ENCODE results near the gene KHDC3L.

DNA sequence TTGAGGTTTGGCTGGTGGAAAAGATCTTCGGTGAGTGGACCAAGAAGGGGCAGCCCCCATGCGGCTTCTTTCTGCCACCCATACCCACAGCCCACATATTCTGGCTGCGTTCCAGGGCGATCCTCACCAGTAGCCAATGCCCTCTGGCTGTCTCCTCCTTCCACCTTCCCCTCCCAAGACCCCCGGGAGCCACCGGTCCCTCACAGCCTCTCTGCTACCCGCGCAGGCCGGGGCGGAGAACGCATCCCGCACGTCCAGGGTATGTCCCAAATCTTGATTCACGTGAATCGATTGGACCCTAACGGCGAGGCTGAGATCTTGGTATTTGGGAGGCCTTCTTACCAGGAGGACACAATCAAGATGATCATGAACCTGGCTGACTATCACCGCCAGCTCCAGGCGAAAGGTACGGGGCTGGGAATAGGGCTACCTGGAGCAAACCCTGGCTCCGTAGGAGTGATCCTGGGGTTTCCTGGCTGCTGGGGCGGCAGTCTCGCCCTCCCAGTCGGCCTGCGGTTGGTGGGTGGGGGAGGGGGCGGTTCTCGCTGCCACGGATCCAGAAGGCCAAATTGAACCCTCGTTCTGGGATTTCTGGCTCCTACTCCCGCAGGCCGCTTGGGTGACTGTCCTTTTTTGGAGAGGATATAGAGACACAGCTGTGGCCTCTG is 545 bp downstream of the KHDC3L start:
- TF ChIP-seq TAF1 (IDR thresholded peaks at IDR 0.05; ENCODE audit: low read depth, low read length): no peak
- TF ChIP-seq SIRT6 (IDR thresholded peaks at IDR 0.05; ENCODE audit: low read length): no peak
- TF ChIP-seq EZH2 (IDR thresholded peaks at IDR 0.05; ENCODE audit: low read depth, low read length, severe bottlenecking): no peak
- TF ChIP-seq, protein P1, sequence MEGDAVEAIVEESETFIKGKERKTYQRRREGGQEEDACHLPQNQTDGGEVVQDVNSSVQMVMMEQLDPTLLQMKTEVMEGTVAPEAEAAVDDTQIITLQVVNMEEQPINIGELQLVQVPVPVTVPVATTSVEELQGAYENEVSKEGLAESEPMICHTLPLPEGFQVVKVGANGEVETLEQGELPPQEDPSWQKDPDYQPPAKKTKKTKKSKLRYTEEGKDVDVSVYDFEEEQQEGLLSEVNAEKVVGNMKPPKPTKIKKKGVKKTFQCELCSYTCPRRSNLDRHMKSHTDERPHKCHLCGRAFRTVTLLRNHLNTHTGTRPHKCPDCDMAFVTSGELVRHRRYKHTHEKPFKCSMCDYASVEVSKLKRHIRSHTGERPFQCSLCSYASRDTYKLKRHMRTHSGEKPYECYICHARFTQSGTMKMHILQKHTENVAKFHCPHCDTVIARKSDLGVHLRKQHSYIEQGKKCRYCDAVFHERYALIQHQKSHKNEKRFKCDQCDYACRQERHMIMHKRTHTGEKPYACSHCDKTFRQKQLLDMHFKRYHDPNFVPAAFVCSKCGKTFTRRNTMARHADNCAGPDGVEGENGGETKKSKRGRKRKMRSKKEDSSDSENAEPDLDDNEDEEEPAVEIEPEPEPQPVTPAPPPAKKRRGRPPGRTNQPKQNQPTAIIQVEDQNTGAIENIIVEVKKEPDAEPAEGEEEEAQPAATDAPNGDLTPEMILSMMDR (IDR thresholded peaks at IDR 0.05; ENCODE audit: control extremely low read depth in 1 of 3, insufficient read depth in 1 of 3, low read depth in 1 of 3, low read length in 3 of 3): no peak
- no peak for TF ChIP-seq POLR2A (IDR thresholded peaks at IDR 0.05; ENCODE audit: control extremely low read depth in 1 of 2, low read depth in 2 of 2, low read length in 2 of 2)
- TF ChIP-seq EP300 (IDR thresholded peaks at IDR 0.05; ENCODE audit: borderline replicate concordance in 1 of 2, low read depth in 2 of 2, low read length in 2 of 2): no peak

Measured in H1 (cell line).